NK-92 treated with Interleukin-12 subunit alpha and Interleukin-12 subunit beta, amount 100 ng/mL, for 24 hours (cell line): ENCODE results near the gene AMOTL2.

Experiments
- DNase-seq: peaks from one replicate; lab custom pipeline; 2025; lab: John Stamatoyannopoulos, UW

AMOTL2 gene

DNA sequence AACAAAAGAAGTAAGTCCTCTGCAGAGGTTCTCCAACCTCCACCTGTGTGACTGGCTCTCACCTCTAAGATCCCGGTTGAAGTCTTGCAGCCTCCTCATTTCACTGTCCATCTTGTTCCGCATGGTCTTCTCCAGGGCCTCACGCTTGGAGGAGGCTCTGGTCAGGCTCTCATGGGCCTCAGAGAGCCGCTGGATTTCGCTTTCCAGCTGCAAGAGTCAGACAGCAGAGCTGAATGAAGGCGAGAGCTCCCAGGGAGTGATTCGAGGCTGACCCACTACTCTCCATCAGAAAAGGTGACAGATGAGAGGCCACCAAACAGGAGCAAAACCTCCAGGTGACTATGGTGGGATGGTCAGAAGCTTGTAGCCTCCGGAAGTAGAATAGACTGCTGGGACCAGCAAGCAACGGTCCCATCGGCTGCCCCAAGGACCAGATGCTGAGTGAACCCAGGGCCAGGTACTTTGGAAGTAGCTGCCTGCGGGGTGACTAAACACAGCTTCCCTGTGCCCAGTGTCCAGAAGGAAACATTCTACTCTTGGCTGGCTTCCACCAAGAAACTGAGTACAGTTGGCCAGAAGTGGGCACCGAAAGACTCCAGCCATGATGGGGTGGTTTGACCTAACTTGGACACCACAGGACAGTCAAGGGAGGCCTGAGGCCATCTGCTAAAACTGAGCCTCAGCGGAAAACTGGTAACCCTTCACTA is 7.9 kb downstream of the AMOTL2 start:
- no peak for DNase-seq

DNA sequence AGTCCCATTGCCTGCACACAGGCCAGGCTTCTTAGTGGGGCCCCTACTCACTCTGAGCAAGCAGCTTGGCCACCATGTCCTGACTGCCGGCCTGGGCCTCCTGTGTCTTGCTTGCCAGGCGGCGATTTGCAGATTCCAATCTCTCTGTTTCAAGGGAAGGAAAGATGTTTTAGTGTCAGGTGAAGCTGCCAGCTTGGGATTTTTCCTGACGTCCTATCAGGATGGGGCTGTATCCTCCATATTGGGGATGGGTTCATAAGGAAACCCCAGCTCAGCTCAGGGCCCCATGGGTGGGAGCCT is 8.5 kb downstream of the AMOTL2 start:
- DNase-seq: no peak

DNA sequence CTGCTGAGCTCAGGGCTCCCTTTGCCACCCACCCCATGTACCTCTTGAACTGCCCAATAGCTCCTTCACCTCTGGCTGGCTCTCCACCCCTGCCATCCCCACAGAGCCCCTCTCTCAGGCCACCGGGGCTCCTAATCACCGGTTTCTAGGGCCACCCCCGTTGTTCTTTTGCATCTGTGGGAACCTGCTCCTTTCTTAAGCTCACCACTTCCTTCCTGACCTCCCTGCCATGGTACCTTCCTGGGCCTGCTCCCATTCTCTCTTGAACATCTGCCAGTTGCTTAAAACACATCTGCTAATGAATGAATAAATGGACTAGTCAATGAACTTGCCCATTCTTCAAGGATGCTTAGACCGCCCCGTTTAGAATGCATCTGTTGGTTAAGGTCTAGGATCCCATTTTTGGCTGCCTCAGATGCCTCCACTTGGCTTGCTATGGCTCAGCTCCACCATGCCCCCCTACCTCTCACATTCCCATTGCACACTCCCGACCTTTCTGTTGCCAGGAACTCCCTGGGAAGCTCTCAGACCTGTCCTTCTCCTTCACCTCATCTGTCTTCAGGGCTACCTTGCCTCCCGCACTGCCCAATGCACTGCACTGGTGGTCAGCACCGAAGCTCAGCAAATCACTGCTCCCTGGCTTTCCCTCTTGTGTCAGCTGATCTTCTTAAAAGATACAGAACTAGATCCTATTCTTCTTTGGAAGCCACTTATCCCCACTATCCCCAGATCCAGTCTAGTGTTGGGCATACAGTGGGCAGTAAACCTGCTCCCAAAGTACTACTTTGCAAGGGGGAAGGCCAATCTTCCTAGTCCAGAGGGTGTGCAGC is 9.1 kb downstream of the AMOTL2 start:
- DNase-seq: no peak

DNA sequence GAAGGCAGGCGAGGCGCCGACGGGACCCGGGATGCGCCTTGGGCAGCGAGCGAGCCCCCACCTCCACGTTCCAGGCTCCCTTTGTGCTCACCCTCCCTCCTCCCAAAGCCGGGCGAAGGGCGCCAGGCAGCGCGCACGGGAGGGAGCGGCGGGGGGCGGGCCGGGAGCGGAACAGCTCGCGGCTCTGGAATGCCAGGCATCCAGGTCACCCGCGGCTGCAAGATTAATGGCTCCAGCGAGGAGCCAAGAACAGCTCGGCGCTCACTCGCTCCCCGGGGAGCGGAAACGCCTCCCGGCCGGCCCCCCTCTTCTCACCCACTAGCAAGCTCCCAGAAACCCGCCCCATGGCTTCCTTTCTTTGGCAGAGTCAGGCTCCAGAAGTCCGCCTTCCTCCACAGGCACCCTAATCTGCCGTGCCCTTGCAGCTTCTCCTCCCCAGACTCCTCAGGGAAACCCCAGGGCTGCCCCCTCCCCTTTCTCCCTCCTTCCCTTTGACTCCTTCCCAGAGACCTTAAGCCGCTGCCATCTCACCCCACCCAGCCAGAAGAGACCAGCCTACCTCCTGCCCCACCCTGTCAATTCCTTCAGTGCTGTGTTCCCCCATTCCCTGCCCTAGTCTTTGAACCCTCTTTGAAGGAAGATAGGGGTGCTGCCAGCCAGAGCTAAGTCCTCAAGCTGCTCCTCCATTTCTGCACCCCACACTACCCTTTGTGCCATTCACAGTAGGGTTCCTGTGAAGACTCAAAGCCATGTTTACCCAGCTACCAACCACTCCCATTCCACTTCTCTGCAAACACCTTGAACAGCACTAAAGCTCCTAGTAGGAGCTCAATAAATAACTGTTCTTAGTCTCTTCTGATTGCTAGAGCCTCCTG is 9.9 kb downstream of the AMOTL2 start:
- no peak for DNase-seq

DNA sequence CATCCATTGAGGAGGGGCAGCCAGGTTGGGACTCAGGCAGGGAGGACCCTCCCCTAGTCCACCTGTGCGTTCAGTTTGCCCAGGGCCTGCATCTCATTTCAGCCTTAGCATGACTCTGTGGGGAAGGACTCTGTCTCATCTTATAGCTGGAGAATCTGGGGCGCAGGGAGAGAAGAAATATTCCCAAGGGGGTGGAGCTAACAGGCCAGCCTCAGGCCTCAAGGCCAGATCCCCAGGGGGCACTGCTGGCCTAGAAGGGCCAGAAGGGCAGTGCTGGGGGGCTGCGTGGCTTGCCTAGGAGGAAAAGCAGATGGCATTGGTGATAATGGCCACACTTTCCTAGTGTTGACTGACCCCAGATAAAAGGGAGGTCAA is 10.9 kb downstream of the AMOTL2 start:
- no peak for DNase-seq

DNA sequence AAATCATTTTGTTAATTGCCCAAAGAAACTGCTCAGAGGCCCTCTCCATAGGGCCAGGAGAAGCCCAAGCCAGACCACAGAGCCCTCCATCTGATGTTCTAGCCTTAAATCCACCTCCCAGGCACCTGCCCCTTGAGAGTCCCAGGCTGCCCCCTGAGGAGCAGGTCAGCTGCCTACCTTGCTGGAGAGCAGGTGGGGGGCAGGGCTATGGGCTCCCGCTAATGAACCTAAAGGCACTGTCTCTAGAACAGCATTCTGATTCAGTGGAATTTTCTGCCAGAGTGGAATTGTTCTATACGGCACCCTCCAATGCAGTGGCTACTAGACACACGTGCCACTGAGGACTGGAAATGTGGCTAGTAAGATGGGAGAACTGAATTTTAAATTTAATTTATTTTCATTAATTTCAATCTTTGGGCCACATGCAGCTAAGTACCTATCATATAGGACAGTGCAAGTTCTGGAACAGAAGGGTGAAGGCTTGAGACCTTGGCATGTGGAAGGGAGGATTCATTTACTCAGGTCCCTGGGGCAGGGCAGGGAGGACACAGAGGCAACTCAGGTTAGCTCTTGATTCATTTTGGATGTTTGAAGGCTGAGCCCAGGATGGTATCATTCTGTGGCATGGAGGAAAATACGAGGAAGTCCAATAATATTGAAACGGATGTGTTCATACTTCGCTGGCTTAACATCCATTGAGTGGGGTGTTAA is 11.4 kb downstream of the AMOTL2 start:
- DNase-seq: no peak

DNA sequence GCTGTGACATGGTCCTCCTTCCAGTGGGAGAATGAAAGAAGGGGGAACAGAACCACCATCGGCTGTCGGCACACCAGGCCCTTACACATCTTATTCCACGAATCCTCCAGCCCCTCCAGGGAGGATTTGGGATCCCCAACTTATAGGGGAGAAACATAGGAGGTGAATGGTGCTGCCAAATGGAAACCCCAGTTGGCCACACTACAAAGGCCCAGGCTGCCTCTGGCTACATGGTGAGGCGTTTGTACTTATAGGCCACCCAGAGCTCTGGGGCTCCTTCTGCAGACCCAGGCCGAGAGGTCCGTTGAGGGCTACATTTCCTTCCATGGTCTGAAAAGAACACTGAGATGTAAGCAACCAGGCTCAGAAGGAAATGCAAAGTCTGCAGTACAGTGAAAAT is 12.0 kb downstream of the AMOTL2 start:
- DNase-seq: no peak

DNA sequence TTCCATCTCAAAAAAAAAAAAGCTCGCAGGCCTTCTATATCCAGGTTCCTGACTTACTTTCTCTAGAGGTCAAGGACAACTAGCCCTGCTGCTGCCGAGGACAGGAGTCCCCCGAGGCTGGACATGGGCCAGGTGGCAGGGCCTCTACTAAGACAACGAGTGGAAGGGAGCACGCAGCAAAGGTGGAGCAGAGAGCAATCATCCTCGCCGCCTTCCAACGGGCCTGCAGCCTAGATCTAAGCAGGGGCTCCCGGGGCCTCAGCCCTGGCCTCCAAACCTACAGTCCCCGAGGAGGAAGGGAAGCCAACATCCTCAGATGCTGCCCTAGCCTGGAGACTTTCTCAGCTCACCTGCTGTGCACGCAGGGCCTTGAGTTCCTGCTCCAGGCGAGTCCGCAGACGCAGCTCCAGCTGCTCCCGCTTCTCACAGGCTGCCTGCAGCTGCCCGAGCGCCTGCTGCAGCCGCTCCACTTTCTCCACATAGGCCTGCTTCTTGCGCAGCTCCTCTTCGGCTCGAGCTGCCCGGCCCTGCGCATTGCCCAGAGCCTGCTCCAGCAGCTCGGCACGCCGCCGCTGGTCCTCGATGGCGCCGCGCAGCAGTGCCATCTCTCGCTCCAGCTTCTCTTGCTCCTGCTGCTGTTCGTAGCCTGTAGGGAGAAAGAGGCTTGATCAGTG is 12.9 kb downstream of the AMOTL2 start:
- no peak for DNase-seq

DNA sequence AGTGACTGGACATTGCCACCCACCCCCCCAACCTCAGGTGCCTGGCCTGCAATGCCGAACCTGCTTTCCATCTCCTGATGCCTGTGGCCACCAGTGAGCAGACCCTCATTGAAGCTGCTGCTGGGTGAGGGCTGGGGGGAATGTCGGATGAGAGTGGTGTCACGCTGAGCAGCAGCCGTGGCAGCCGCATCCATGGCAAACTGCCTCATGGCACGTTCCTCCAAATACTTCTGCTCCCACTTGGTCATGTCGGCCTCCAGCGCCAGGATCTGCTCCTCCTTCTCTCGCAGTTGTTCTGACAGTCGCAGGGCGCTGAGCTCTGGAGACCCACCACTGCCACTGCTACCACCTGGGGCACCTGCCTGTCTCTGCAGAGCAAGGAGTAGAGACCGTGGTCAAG is 14.2 kb downstream of the AMOTL2 start:
- no peak for DNase-seq

DNA sequence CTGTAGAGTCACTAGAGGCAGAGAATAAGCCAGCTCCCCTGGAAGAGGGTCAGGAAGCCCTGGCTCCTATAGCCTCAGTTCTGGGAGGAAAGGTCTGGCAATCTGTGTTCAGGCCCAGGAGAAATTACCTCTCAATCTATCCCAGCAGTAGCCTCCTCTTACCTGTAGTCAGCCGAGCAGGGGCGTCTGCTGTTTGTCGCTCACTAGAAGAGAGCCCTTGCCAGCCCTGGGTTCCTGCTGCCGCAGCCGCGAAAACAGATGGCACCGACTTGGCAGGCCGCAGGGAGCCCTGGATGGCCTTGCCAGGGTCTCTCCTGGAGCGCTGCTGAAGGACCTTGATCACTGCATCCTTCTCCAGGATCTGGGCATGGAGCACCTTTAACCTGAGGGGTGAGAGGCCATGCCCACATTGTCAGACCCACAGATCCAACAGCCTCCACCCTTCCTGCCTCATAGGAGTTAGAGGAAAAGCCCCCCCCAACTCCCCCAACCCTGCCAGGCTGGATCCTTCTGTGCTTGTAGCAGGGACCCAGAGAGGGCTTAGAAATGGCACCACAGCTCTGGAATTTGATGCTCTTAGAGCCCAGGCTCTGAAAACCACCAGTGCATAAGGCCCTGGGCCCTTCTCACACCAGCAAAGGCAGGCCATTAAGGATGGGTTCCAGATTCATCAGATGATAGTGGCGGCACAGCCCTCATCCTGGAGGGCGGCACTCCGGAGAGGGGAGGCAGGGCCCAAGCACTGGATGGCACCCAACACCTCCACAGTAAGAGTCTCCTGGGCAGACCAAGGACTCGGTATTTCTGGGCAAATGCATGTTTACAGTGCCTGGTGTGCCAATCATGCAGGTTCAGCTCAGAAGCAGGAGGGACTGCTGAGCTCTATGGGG is 14.9 kb downstream of the AMOTL2 start:
- DNase-seq: no peak

DNA sequence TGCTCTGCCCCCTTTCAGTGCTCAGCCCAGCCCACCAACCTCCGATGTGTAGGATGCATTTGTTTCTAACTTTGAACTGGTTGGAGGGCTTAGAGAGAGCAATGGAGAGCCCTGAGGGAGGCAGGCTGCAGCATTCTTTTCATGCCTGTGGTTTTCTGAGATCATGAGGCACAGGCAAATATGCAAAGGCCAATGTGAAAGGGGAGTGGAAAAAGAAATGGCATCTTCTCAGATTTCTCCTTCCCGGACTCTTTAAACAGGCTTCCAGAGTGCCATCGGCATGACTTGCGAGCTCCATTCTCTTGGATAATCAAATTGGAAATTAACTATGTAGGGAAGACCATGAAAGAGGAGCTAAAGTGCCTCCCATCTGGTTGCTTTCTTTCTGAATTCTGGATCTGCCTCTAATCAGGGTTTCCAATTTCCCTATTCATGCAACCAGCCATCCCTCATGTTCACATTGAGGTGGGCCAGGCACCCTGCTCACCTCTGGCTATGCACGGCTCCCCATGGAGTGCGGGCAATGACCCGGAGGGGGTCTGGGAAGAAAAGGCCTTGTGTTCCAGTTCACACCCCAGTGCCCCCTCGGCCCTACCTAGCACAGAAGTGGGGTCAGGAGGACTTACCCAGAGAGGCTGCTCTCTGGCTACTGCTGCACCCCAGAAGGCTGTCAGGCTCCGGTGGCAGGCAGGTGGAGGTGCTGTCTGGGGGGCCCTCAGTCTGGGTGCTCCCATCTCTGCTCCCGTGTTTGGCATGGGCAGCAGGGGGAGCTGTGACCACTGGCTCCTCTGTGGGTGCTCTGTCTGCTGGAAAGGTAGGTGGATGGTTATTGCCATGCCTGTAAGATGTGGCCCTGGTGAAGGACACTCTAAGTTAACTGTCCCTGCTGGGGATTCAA is 16.1 kb downstream of the AMOTL2 start:
- no peak for DNase-seq

DNA sequence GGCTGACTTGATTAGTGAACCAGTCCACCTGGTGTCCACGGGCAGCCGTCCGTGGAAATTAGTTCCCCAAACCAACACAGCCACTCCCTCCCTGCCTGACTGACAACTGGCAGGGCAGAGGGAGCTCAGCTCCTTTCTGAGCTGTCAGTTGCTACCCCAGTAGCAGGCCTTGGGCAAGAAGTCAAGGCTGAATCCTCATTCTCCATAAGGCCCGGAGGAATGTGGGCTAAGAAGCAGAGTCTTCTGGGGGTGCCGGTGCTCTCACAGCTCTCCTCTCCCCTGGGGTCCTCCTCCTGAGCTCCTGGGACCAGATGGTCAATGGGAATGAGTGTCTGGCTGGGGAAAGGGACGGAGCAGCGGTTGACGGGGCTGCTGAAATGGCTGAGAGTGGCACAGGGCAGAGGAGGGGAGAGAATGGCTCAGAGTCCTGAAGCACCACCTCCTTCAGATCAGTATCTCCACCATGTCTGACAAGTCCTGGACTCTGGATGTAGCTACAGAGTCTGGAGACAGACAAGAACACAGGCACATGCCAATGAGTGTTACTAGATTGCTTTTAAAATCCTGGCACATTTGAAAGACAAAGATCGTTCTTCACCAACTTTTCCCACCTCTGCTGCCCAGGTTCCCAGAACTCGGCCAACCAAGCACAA is 16.9 kb downstream of the AMOTL2 start:
- no peak for DNase-seq

DNA sequence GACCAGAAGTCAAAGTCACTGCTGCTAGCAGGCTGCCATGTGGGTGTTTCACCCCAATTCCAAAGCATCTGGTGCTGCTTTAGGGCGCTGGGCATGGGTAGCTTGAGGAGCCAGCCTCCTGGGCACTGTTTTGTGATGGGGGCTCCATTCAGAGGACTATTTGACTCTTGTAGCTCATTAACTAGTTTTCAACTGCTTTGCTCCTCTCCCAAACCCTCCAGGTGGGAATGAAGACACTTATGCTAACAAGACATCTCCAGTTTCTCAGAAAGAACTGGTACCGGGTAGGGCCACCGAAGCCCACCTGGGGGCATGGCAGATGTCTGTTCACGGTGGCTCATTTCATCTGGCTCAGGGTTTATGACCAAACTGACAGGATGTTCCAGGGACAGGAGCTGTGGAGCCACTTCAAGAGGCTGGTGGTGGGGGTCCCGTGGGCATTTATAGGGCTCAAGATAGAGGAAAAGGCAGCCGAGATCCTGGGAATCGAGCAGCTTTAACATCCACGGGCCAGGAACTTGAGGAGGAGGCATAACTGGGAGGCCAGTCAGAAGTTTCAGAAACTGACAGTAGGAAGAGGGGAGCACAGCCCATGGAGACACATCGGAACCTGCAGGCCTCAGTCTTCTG is 17.7 kb downstream of the AMOTL2 start:
- DNase-seq: no peak

DNA sequence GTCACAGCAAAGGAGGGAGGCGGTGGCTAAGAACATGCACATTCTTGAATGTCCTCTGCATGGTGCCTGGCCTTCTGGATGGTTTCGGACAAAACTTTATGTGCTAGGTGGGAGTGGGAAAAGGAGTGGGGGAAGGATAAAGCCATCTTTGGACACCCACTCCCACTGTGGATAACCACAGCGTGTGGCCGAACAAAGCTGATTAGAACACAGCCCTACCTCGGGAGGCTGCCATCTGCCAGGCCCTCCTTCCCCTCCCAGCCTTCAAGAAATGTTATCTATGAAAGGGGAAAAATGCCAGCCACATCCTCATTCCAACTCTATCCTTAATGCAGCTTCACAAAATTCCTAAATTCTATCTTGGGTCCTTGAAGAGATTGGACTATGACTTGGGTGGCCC is 18.8 kb downstream of the AMOTL2 start:
- DNase-seq: no peak

DNA sequence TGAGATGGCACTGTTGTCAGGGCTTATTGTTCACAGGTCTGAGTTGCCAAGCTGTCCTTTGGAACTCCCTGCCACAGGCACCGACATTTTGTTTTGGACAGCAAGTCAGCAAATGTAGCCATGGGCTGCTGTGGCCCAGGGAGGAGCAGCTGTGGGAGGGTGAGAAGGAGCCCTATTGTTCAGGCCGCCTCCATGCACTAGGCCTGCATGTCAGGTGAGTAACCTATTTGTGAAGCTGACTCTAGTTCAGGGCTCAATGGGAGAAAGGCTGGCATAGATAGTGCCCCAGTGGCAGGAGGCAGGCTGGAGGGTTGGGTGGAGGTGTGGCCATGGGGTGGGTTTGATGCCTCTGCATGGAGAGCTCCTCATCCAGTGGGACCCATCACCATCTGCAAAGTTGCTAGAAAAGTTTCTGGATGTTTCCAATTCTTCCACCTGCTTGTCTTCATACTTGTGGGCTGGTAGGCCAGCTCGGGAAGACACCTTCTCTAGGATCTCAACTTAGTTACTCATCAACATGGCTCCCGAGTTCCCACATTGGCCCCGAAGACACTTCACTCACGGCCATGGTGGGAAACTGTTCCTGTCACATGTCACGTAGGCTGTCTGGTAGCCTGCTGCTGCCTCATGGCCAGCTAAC is 19.5 kb downstream of the AMOTL2 start:
- DNase-seq: no peak

DNA sequence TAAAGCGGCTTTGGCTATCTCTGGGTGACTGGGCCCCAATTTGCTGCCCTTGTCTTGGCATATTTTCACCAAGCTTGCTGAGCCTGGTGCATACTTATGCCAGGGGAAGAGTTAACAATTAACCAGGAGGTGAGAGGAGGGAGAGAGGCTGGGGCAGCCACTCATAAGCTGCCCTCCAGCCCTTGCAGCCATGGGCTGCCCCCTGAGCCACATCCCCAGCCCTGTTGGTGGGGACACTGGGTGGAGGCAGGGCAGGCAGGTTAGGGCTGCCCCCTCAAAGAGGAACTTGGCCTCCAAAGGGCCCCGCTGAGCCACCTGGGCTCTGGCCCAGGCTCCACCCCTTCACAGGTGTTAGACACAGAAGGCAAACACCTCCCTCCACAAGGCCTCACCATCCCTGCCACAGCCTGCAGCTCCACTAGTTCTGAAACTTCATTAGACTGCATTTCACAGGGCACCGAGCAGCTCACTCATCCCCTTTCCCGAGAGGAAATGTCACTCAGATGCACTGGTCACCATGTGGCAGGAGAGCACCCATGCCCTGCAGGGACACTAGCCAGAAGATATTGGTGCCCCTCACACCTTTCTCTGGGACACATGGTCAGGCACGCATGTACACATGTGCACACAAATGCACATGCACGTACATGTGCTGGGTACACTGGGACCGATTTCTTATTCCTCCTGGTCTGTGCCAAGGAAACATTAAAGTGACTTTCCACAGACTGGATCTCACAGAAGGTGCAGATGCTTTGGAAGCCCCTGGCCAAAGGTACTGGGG is 20.2 kb downstream of the AMOTL2 start:
- DNase-seq: no peak

DNA sequence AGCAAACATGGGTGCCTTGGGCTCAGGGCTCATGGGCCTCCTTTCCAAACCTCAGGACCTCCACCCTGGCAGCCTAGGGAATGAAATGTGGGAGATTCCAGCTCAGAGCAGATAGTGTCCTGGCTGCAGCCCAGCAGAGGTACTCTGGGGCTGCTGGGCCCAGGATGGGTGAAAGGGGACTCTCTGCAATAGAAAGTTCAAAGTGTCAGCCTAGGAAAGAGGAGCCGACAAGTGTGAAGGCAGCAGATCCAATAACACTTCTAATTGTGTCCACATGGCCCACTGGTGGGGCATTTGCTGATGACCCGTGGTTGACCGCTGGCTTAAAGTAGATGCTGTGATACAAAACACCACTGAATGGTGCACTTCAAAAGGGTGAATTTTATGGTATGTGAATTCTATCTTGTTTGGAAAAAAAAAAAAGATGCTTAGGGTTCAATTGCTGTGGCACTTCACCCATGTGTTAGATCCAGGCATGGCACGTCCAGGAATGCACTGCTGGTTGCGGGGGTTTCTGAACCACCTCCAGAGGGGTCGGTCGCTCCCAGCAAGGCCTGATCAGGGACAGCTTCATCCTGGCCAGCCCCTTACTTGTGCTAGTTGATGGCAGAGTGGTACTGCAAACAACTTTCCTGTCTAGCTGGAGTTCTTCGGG is 20.9 kb downstream of the AMOTL2 start:
- no peak for DNase-seq
